Testis (tissue), 3 donors: ENCODE data around the gene COX6A2. TPM values are rescaled to one million over a fixed set of nuclear protein-coding genes. Genes with fewer than 3 reads are reported as not detected.

Experiments used
- DNase-seq: peaks from one replicate; pipeline ENCODE4 v3.0.0-alpha.2; 2019
- H3K27ac ChIP-seq, 2 donors: fragments of 200-600 bp; sonication (generic); one replicate each; pipeline ENCODE4 v1.5.1; 2019
- H3K27me3 ChIP-seq: fragments of 200-600 bp; sonication (generic); one replicate; pipeline ENCODE4 v1.5.1; 2019
- H3K36me3 ChIP-seq: fragments of 200-600 bp; sonication (generic); one replicate; pipeline ENCODE4 v1.5.1; 2017; ENCODE audit warnings: low read depth; ENCODE audit errors: missing control alignments
- H3K4me1 ChIP-seq: fragments of 200-600 bp; sonication (generic); one replicate; pipeline ENCODE4 v1.5.1; 2019
- H3K4me3 ChIP-seq, 2 donors: fragments of 200-600 bp; sonication (generic); one replicate each; pipeline ENCODE4 v1.5.1; 2017 to 2019
- H3K9me3 ChIP-seq: fragments of 200-600 bp; sonication (generic); one replicate; pipeline ENCODE4 v1.5.1; 2017
- CTCF ChIP-seq, 3 experiments: fragments of 450-650 bp in 2 of 3; fragments of 200-600 bp in 1 of 3; sonication (generic) in 1 of 3; IDR thresholded peaks; one replicate each; pipeline ENCODE4 v1.5.1; 2016 to 2019; ENCODE audit warnings: antibody characterized with exemption in 3 of 3, mild to moderate bottlenecking in 2 of 3, moderate library complexity in 1 of 3
- POLR2A ChIP-seq: fragments of 450-650 bp; IDR thresholded peaks from one replicate; pipeline ENCODE4 v1.6.1; 2017; ENCODE audit warnings: antibody characterized with exemption, mild to moderate bottlenecking, moderate library complexity
- WGBS, 2 donors: methylation state at CpG; one replicate each; pipeline ENCODE4 v1.1.5; 2018; 5-methylcytosine and 5-hydroxymethylcytosine counted together
- intact Hi-C: fragments of 100-400 bp; cut with DNase I; formaldehyde crosslinking; loops from one replicate; pipeline ENCODE4 v1.15.1; 2023; ENCODE audit warnings: low total_unique reads
- polyA plus RNA-seq: library from polyadenylated mRNA; stranded (reverse); fragments of 350-450 nt; fragmentation: Illumina TruSeq; extraction: RNeasy Lipid Tissue Mini Kit (QIAGEN cat#74804); gene quantifications from one replicate; pipeline ENCODE4 v1.2.3, GENCODE V29; 2014; ENCODE audit warnings: low read depth, low replicate concordance; ENCODE audit not compliant: insufficient read depth
- total RNA-seq, 2 donors: library from RNA; depleted of rRNA; stranded (reverse); fragments of >200 nt; gene quantifications; one replicate each; pipeline ENCODE4 v1.2.3, GENCODE V29; 2016

The COX6A2 gene
- total and polyA plus RNA-seq, 3 donors from 2014 or later: 1.4 to 14.9 TPM; not detected in 1

- H3K9me3 ChIP-seq: no peaks in the 10 kb centered on the region
- H3K4me1 ChIP-seq: peaks cover 21% of the 10 kb centered on the region
- H3K27me3 ChIP-seq: no peaks in the 10 kb centered on the region
- TF ChIP-seq CTCF (IDR thresholded peaks at IDR 0.05) (no peak), POLR2A (no peak)
- H3K36me3 ChIP-seq: no peaks in the 10 kb centered on the region
- no peak overlapping the region for H3K4me3 ChIP-seq
- DNase-seq: no peak
- peak overlapping the region; percentile 8 to 62 for H3K27ac ChIP-seq
- WGBS, 2 donors: 67 to 73% methylated on average over 3 of the region's 3 CpGs
- intact Hi-C loops: loop anchor here (10.0 kb wide), 1 partner anchor 445 kb away; the partner anchor contains the start of gene HSD3B7
Observed at GRCh38 chr16:31429796-31430195, 1.6 kb upstream of the COX6A2 start.

DNA sequence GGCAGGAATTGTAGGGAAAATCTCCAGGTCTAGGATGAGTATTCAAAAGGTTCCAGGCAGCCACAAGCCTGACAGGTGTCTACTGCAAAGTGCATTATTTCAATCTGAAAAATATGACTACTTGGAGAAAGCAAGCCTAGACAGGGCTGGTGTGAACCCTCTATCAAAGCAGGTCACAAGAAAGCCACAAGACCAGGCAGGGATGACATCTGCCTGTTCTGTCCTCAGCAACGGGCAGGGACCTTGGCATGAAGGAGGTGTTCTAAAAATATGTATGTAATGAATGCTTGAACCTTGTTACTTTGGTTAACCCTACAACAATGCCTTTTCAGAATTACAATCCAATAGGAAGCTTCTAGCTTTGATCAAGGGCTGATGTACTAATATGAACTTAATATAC lies 1.2 kb upstream of the COX6A2 start:
- Histone ChIP-seq H3K27me3 (no peaks in the 10 kb centered on the region), H3K9me3 (no peaks in the 10 kb centered on the region), H3K36me3 (no peaks in the 10 kb centered on the region), H3K27ac (peak overlapping the region; percentile 7 to 53), H3K4me1 (peaks cover 21% of the 10 kb centered on the region), H3K4me3 (no peak overlapping the region)
- TF ChIP-seq POLR2A (no peak), CTCF (IDR thresholded peaks at IDR 0.05) (no peak)
- WGBS, 2 donors: 8 to 9% methylated on average over 1 of the region's 1 CpG
- DNase-seq: peak; percentile 49
- intact Hi-C loops: no loop called here

- Histone ChIP-seq H3K27ac (peak overlapping the region; percentile 53 to 75), H3K4me3 (no peak overlapping the region), H3K36me3 (no peaks in the 10 kb centered on the region), H3K9me3 (no peaks in the 10 kb centered on the region), H3K4me1 (peaks cover 21% of the 10 kb centered on the region), H3K27me3 (no peaks in the 10 kb centered on the region)
- WGBS, 2 donors: 38 to 46% methylated on average over 7 of the region's 7 CpGs
- no peak for TF ChIP-seq CTCF (IDR thresholded peaks at IDR 0.05)
- TF ChIP-seq POLR2A: no peak
- no peak for DNase-seq
- intact Hi-C loops: no loop called here
Observed at GRCh38 chr16:31428638-31429247, 583 bp upstream of the COX6A2 start.

DNA sequence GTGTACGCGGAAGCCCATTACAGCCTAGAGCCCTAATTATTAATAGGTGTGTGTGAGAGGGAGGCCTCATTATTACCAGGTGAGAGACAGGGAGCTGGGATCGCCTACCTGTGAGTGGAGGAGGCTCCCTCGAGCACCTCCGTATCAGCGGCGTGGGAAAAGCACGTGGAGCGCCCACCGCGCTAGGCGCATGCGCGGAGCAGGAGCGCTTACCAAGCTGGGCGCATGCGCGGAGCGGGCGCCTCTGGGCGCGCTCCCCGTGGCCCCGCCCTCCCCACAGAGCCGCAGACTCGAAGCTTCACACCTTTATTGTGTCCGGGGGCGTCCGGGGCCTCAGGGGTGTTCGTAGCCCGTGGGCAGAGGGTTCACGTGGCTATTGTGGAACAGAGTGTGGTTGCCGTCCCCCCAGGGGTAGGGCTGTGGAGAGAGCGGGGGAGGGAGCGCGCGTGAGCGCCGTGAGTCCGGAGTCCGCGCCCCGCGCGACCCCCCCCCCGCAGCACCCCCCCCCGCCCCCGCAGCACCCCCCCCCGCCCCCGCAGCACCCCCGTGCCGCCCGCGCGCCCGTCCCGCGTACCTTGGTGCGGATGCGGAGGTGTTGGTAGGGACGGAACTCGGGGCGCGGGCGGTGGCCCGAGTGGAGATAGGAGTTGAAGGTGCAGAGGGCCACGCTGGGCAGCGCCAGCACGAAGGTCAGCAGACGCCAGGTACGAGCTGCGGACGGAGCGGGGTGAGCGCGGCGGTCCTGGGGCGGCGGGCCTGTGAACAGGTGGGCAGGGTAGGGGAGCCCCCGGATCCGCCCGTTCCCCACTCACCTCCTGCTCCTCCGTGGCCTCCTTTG lies 500 bp downstream of the COX6A2 start:
- Histone ChIP-seq H3K4me1 (peaks cover 21% of the 10 kb centered on the region), H3K27me3 (no peaks in the 10 kb centered on the region), H3K4me3 (peak overlapping the region; percentile 48 to 55), H3K9me3 (no peaks in the 10 kb centered on the region), H3K27ac (peak overlapping the region; percentile 53 to 75), H3K36me3 (no peaks in the 10 kb centered on the region)
- DNase-seq: peak; percentile 79
- intact Hi-C loops: no loop called here
- TF ChIP-seq CTCF (IDR thresholded peaks at IDR 0.05) (no peak), POLR2A (no peak)
- WGBS, 2 donors: 24 to 28% methylated on average over 48 to 51 of the region's 83 CpGs
